ENCODE measurements around the gene EPN1.
"Not testable (repeated sequence)": the region's sequence is repeated elsewhere in the genome, so short reads cannot be mapped to it uniquely, and the experiment has no call there.

EPN1 gene

DNA sequence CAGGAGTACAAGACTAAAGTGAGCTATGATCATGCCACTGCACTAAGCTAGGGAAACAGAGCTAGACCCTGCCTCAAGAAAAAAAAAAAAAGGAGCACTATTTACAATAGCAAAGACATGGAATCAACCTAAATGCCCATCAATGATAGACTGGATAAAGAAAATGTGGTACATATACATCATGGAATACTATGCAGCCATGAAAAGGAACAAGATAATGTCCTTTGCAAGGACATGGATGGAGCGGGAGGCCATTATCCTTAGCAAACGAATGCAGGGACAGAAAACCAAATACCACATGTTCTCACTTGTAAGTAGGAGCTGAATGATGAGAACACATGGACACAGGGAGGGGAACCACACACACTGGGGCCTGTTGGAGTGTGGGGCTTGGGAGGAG lies 55.4 kb downstream of the EPN1 start:
- DNase-seq, result not testable (repeated sequence)

DNA sequence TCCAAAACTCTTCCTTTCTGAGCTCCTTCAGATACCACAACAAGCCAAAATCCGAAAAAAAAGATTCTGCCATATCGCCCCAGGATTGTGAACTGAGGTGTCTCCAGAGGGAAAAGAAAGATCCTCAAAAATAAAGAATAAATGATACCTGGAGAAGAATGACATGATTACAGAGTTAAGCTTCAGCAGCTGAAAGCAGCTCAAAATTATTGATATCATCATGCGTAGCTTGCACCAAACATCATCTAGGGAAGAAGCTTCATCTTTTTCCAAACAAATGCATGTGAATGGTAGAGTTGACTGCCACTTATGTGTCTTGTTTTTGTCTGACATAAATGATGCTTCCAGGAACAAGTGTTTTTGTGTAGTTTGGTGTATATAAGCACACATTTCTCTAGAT lies 63.3 kb downstream of the EPN1 start, which contains the start of gene NLRP9:
Gene NLRP9 (minus strand): TSS at position 101 of the 400 bp plus-strand sequence. CDS start 28 bp downstream, at position 73.
- no peak for DNase-seq

DNA sequence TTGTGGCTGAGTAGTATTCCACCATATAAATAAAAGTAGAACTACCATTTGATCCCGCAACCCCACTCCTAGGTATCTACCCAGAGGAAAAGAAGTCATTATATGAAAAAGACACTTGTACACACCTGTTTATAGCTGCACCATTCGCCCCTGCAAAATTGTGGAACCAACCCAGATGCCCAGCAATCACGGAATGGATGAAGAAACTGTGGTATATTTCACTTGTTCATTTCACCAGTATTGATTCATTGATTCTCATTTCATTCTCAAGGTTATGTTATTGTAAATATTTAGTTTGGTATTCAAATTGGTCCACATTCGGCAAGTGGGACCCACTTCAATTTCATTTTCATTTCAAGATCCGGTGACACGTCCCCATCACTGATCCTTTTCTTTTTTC lies 75.7 kb downstream of the EPN1 start:
- no peak for DNase-seq

DNA sequence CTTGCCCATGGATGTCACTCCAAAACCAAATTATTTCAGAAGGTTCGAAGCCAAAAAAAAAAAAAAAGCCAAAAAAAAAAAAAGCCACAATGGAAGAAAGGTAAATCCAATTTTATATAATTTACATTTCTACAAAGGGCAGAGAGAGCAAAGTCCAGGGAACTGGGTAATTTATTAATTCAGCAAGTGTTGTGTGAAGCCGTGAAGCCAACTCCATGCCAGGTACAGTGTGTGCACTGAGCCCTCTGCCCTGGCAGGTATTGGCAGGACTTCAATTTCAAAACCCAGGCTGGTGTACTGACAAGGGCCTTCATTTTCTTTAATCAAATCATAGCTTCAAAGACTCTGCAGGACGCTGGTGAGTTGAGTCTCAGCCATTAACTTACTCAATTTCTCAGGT lies 78.4 kb downstream of the EPN1 start:
- no peak for DNase-seq

DNA sequence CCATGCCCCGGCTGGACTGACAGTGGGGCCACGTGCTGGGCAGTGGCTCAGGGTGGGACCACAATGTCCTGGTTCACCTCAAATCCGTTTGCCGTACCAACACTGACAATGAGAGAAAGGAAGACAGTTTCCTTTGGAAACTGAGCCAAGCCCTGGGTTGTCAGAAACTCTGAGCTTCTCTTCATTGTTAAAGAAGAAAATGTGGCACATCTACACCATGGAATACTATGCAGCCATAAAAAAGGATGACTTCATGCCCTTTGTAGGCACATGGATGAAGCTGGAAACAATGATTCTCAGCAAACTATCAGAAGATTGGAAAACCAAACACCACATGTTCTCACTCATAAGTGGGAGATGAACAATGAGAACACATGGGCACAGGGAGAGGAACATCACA lies 81.8 kb downstream of the EPN1 start:
- DNase-seq, result not testable (repeated sequence)

DNA sequence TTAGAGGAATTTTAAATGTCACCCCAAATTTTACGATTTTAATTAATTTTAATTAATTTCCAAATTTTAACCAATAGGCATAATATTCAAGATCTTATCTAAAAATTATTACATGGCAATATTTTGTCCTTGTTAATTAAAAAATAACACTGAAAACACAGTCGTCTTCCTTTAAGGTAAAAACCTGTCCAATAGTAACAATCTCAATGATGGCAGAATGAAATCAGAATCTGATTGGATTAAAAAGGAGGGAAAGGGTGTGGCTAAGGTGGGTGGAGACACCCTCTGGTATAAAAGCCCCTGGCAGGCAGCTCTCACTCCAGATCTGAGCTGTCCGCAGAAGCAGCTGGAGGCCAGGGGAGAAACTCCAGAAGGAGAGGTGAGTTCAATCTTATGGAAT lies 83.8 kb downstream of the EPN1 start, which contains the start of gene RFPL4A:
Gene RFPL4A (plus strand): TSS at position 301 of the 400 bp plus-strand sequence. CDS start 2,704 bp downstream, outside the sequence.
- not testable (repeated sequence) for DNase-seq
